ENCODE measurements around the gene PAIP2B.
A peak's percentile ranks its signal among the peaks of the same experiment; 100 is the strongest.
"Not testable (repeated sequence)": the region's sequence is repeated elsewhere in the genome, so short reads cannot be mapped to it uniquely, and the experiment has no call there.

Gene PAIP2B

GRCh38 chr2:71216501-71216900 is 10.4 kb downstream of the PAIP2B start:
- DNase-seq (ENCODE audit: low read depth), result no peak

- DNase-seq (ENCODE audit: low read depth), result no peak
Measured at GRCh38 chr2:71215447-71215846, 11.5 kb downstream of the PAIP2B start.

- no peak for DNase-seq (ENCODE audit: low read depth)
Measured at GRCh38 chr2:71212336-71212735, 14.6 kb downstream of the PAIP2B start.

- DNase-seq (ENCODE audit: low read depth), result no peak
Measured at GRCh38 chr2:71210292-71210691, 16.6 kb downstream of the PAIP2B start.

- DNase-seq (ENCODE audit: low read depth), result no peak
Measured at GRCh38 chr2:71208756-71209155, 18.1 kb downstream of the PAIP2B start.

- DNase-seq (ENCODE audit: low read depth), result no peak
Measured at GRCh38 chr2:71207601-71208000, 19.3 kb downstream of the PAIP2B start.

GRCh38 chr2:71206271-71206670 is 20.6 kb downstream of the PAIP2B start:
- no peak for DNase-seq (ENCODE audit: low read depth)

GRCh38 chr2:71191570-71191943 is 35.3 kb downstream of the PAIP2B start:
- DNase-seq (ENCODE audit: low read depth), result no peak

- peak; percentile 1 for DNase-seq (ENCODE audit: low read depth)
Measured at GRCh38 chr2:71190656-71191569, 36.0 kb downstream of the PAIP2B start.

GRCh38 chr2:71187589-71187988 is 39.3 kb downstream of the PAIP2B start:
- DNase-seq (ENCODE audit: low read depth), result no peak

- no peak for DNase-seq (ENCODE audit: low read depth)
Measured at GRCh38 chr2:71186973-71187372, 39.9 kb downstream of the PAIP2B start.

- DNase-seq (ENCODE audit: low read depth), result not testable (repeated sequence)
Measured at GRCh38 chr2:71183306-71184115, 43.4 kb downstream of the PAIP2B start.

GRCh38 chr2:71181316-71181715 is 45.6 kb downstream of the PAIP2B start:
- no peak for DNase-seq (ENCODE audit: low read depth)

- not testable (repeated sequence) for DNase-seq (ENCODE audit: low read depth)
Measured at GRCh38 chr2:71178836-71179235, 48.1 kb downstream of the PAIP2B start.

GRCh38 chr2:71174207-71174606 is 52.7 kb downstream of the PAIP2B start:
- no peak for DNase-seq (ENCODE audit: low read depth)

GRCh38 chr2:71173096-71173495 is 53.8 kb downstream of the PAIP2B start:
- DNase-seq (ENCODE audit: low read depth), result no peak

GRCh38 chr2:71166812-71167211 is 60.1 kb downstream of the PAIP2B start:
- no peak for DNase-seq (ENCODE audit: low read depth)

- no peak for DNase-seq (ENCODE audit: low read depth)
Measured at GRCh38 chr2:71157124-71157793, 69.6 kb downstream of the PAIP2B start.

- DNase-seq (ENCODE audit: low read depth), result no peak
Measured at GRCh38 chr2:71156573-71156972, 70.3 kb downstream of the PAIP2B start.

- DNase-seq (ENCODE audit: low read depth), result no peak
Measured at GRCh38 chr2:71155846-71156245, 71.1 kb downstream of the PAIP2B start.

GRCh38 chr2:71154798-71155197 is 72.1 kb downstream of the PAIP2B start:
- DNase-seq (ENCODE audit: low read depth), result no peak

GRCh38 chr2:71154279-71154678 is 72.6 kb downstream of the PAIP2B start:
- no peak for DNase-seq (ENCODE audit: low read depth)
